Thoracic aorta (tissue), 2 donors: Measurements from ENCODE around the gene BAZ2A. TPM values are rescaled to one million over a fixed set of nuclear protein-coding genes. Genes with fewer than 3 reads are reported as not detected.

Experiments
- ATAC-seq: fragments of 150-250 bp; one replicate; pipeline ENCODE4 v1.8.0; 2017; ENCODE audit warnings: low read depth; ENCODE audit not compliant: insufficient number of reproducible peaks, low FRiP score
- DNase-seq: peaks from one replicate; pipeline ENCODE4 v3.0.0-alpha.2; 2020; ENCODE audit warnings: low spot score
- H3K27ac ChIP-seq, 2 donors: fragments of 200-600 bp; sonication (generic); 1 replicate in 1 of 2; 2 replicates in 1 of 2; pipeline ENCODE4 v1.5.1; 2016; ENCODE audit warnings: mild to moderate bottlenecking in 2 of 2, moderate library complexity in 2 of 2
- H3K27me3 ChIP-seq: fragments of 200-600 bp; sonication (generic); replicated peaks from 2 replicates; pipeline ENCODE4 v1.6.0; 2016; ENCODE audit warnings: mild to moderate bottlenecking; ENCODE audit not compliant: insufficient read depth
- H3K36me3 ChIP-seq: fragments of 200-600 bp; sonication (generic); one replicate; pipeline ENCODE4 v1.5.1; 2016
- H3K4me1 ChIP-seq, 2 donors: fragments of 200-600 bp; sonication (generic); 1 replicate in 1 of 2; 2 replicates in 1 of 2; pipeline versions ENCODE4 v1.5.1 to v1.6.0; 2016; ENCODE audit warnings: low read depth in 2 of 2, mild to moderate bottlenecking in 1 of 2; ENCODE audit not compliant: control insufficient read depth in 1 of 2
- H3K4me3 ChIP-seq: fragments of 200-600 bp; sonication (generic); 2 replicates; pipeline ENCODE4 v1.5.1; 2016; ENCODE audit warnings: mild to moderate bottlenecking
- H3K9me3 ChIP-seq: fragments of 200-600 bp; sonication (generic); 2 replicates; pipeline ENCODE4 v1.5.1; 2016
- total RNA-seq, 2 donors: library from RNA; depleted of rRNA; stranded (reverse); fragments of >200 nt; gene quantifications; one replicate each; pipeline versions ENCODE4 v1.1.0 to v1.2.3, GENCODE V29; 2016
- TF ChIP-seq, protein P1 (sequence below): fragments of 200-600 bp; sonication (generic); IDR thresholded peaks from one replicate; pipeline ENCODE4 v1.5.1; 2019; ENCODE audit warnings: antibody characterized with exemption

BAZ2A gene
- total RNA-seq, 2 donors from 2014 or later = 84.5 to 172 TPM

DNA sequence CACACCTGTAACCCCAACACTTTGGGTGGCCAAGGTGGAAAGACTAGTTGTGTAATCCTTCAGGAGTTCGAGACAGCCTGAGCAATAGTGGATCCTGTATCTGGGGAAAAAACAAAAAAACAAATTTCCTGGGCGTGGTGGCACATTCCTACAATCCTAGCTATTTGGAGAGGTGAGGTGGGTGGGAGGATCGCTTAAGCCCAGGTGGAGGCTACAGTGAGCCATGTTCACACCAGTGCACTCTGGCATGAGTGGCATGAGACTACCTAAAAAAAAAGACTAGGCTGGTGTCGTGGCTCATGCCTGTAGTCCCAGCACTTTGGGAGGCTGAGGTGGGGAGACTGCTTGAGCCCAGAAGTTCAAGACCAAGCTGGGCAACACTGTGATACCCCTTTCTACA, 40.7 kb upstream of the BAZ2A start:
- Histone ChIP-seq H3K27me3 (no peaks in the 10 kb centered on the region), H3K9me3 (no peaks in the 10 kb centered on the region), H3K27ac (no peak overlapping the region), H3K36me3 (peaks cover 53% of the 10 kb centered on the region), H3K4me3 (no peak overlapping the region), H3K4me1 (peaks cover 9 to 24% of the 10 kb centered on the region in 2 donors)
- DNase-seq (no peak), ATAC-seq (no peak)
- TF ChIP-seq, protein P1, sequence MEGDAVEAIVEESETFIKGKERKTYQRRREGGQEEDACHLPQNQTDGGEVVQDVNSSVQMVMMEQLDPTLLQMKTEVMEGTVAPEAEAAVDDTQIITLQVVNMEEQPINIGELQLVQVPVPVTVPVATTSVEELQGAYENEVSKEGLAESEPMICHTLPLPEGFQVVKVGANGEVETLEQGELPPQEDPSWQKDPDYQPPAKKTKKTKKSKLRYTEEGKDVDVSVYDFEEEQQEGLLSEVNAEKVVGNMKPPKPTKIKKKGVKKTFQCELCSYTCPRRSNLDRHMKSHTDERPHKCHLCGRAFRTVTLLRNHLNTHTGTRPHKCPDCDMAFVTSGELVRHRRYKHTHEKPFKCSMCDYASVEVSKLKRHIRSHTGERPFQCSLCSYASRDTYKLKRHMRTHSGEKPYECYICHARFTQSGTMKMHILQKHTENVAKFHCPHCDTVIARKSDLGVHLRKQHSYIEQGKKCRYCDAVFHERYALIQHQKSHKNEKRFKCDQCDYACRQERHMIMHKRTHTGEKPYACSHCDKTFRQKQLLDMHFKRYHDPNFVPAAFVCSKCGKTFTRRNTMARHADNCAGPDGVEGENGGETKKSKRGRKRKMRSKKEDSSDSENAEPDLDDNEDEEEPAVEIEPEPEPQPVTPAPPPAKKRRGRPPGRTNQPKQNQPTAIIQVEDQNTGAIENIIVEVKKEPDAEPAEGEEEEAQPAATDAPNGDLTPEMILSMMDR = no peak

- peaks cover 6 to 14% of the 10 kb centered on the region in 2 donors for H3K4me1 ChIP-seq
- no peak overlapping the region for H3K27ac ChIP-seq
- H3K27me3 ChIP-seq = no peaks in the 10 kb centered on the region
- DNase-seq (no peak), ATAC-seq (no peak)
- peaks cover 63% of the 10 kb centered on the region for H3K36me3 ChIP-seq
- no peak overlapping the region for H3K4me3 ChIP-seq
- TF ChIP-seq, protein P1 = no peak
- no peaks in the 10 kb centered on the region for H3K9me3 ChIP-seq
Measured at GRCh38 chr12:56668197-56668457, 38.0 kb upstream of the BAZ2A start.

DNA sequence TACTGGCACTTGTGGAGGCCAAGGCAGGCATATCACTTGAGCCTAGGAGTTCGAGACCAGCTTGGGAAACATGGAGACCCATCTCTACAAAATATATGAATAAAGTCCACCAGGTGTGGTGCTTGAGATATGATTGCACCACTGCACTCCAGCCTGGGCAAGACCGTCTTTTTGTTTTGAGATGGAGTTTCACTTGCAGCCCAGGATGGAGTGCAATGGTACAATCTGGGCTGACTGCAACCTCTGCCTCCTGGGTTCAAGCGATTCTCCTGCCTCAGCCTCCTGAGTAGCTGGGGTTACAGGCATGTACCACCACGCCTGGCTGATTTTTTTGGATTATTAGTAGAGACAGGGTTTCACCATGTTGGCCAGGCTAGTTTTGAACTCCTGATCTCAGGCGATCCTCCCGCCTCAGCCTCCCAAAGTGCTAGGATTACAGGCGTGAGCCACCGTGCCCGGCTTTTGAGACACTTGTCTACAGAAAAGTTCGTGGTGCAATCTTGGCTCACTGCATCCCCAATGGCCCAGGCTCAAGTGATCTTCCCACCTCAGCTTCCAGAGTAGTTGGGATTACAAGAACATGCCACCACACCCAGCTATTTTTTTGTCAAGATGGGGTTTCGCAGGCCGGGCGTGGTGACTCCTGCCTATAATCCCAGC, 32.0 kb upstream of the BAZ2A start:
- no peak overlapping the region for H3K27ac ChIP-seq
- TF ChIP-seq, protein P1 = no peak
- DNase-seq = no peak
- H3K4me3 ChIP-seq = no peak overlapping the region
- no peaks in the 10 kb centered on the region for H3K9me3 ChIP-seq
- no peaks in the 10 kb centered on the region for H3K27me3 ChIP-seq
- no peaks in the 10 kb centered on the region for H3K4me1 ChIP-seq
- H3K36me3 ChIP-seq = peaks cover 24% of the 10 kb centered on the region
- no peak for ATAC-seq

DNA sequence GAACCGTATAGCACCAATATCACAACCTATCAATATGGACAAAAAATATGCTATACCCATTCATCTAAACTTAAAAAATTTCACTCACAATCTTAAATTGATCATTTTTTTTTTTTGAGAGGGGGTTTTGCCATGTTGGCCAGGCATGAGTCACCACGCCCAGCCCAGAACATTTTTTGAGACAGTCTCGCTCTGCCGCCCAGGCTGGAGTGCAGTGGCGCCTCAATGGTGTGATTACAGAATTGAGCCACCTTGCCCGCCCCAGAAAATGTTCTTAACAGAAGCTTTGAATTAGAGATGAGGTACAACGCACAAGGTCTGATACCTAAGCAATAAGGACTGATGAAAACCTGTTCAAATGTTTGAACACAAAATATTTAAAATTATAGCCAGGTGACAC, 31.4 kb upstream of the BAZ2A start:
- H3K27ac ChIP-seq = no peak overlapping the region
- H3K27me3 ChIP-seq = no peaks in the 10 kb centered on the region
- ATAC-seq (no peak), DNase-seq (no peak)
- no peaks in the 10 kb centered on the region for H3K9me3 ChIP-seq
- no peaks in the 10 kb centered on the region for H3K4me1 ChIP-seq
- peaks cover 19% of the 10 kb centered on the region for H3K36me3 ChIP-seq
- no peak overlapping the region for H3K4me3 ChIP-seq
- TF ChIP-seq, protein P1 = no peak

DNA sequence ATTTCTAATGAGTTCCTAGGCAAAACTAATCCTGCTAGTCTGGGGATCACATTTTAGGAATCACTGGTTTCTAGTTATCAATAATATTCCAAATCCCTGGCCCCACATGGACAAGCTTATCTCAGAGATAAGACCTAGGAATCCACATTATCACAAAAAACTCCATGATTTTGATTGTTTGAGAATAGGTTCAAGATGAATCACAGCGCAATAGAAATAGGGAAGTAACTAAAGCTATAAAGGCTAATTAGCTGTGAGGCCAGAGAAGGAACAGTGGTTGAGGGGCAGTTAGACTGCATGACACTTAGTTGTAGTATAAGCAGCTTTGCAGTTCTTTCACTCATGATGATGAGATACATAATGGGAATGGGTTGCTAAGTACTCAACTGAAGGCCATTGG, 28.8 kb upstream of the BAZ2A start:
- H3K4me1 ChIP-seq = no peaks in the 10 kb centered on the region
- no peaks in the 10 kb centered on the region for H3K27me3 ChIP-seq
- DNase-seq = no peak
- H3K36me3 ChIP-seq = peaks cover 3% of the 10 kb centered on the region
- no peak overlapping the region for H3K27ac ChIP-seq
- TF ChIP-seq, protein P1 = no peak
- no peak for ATAC-seq
- no peaks in the 10 kb centered on the region for H3K9me3 ChIP-seq
- H3K4me3 ChIP-seq = no peak overlapping the region
